GM18505 (cell line): ENCODE measurements around the gene SPRR1B.
"Not testable (repeated sequence)": the region's sequence is repeated elsewhere in the genome, so short reads cannot be mapped to it uniquely, and the experiment has no call there.

ENCODE experiments used
- ATAC-seq: cut with Tn5 transposase; IDR thresholded peaks from one replicate; pipeline ENCODE4 v1.9.1; 2021; ENCODE audit not compliant: unreplicated experiment
- POLR2A ChIP-seq: IDR thresholded peaks from 4 replicates; pipeline ENCODE4 v1.6.1; 2011; ENCODE audit warnings: borderline replicate concordance; ENCODE audit not compliant: insufficient read depth, insufficient read length; ENCODE audit errors: extremely low read depth

The SPRR1B gene

DNA sequence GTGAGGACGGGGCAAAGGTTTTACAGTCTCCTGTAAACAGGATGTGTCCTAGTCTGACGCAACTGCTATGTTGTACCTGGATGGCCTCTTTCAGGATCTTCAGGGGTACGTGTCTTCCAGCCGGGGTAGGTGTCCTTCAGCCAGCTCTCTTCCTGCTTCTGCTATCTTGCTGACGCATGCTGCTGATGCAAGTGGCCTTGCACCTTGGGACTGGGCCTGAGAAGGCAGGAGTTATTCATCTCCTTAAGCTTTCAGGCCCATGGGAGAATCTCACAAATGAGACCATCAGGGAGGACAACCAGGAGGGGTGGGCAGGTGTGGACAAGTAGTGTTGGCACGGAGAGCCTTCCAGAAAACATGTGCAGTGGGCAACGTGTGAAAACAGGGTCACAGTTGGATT is 7.9 kb upstream of the SPRR1B start:
- TF ChIP-seq POLR2A = no peak
- ATAC-seq = no peak

DNA sequence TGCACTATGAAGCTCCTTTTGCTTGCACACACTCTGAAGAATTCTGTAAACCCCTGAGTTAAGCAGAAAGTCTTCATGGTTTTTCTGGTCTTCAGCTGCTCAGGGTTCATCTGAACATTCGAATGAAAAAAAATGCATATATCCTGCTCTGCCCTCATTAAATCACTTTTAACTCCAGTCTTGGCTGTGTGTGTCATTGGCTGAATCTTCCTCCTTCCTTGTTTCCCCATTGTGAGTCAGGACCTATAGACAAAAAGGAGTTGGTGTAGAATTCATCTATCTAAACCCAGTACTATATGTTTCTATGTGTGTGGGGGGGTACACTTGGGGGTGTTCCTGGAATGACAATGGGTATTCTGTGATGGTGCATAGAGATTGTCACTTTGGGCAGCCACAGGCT is 6.6 kb upstream of the SPRR1B start:
- ATAC-seq = no peak
- TF ChIP-seq POLR2A = no peak

DNA sequence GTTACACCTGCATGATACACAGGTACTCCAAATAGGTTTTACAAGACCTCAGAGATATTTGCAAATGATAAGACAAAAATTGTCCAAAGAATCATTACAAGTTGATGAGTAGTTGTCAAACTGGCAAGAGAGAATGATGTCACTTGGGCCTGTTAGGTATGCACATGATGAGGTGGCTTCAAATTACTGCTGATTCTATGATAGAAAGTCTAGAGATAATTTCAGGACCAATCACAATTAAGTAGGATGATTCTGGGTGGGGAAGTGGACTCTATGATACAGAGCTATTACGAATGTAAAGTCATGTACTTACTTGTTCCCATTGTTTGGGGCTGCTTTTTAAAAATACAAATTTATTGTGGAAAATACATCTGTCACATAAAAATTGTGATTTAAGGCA is 5.2 kb upstream of the SPRR1B start:
- ATAC-seq = no peak
- TF ChIP-seq POLR2A = no peak

DNA sequence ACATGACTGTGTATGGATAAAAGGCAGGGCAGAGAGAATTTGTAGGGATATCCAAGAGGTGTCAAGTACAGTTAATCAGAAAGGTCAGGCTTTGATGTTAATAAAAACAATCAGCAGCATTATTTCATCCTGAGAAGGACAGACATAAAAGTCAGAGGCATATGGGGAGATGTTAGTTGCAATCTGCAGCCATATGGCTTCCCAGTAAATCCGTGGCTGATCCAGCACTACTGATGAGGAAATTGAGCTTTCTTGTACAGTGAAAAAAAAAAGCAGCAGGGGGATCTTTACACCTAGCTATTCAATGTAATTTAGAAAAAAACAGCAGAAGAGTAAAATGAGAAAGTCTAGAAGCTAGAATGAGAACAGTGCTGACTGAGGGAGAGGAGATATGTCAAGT is 2.2 kb upstream of the SPRR1B start:
- TF ChIP-seq POLR2A = no peak
- no peak for ATAC-seq

DNA sequence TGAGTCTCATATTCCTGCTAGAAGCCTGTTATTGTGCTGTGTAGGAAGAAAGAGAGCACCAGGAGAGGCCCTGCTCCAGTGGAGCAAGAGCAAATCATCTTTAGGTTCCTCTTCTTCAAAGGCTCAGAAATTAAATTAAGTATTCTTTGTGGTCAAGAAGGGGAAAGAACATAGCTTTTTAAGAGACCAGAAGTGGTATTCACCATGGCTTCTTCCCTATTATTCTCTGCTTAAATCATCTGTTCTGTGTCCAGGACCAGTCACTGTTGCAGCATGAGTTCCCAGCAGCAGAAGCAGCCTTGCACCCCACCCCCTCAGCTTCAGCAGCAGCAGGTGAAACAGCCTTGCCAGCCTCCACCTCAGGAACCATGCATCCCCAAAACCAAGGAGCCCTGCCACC is 1.1 kb downstream of the SPRR1B start:
- ATAC-seq = no peak
- TF ChIP-seq POLR2A = no peak

DNA sequence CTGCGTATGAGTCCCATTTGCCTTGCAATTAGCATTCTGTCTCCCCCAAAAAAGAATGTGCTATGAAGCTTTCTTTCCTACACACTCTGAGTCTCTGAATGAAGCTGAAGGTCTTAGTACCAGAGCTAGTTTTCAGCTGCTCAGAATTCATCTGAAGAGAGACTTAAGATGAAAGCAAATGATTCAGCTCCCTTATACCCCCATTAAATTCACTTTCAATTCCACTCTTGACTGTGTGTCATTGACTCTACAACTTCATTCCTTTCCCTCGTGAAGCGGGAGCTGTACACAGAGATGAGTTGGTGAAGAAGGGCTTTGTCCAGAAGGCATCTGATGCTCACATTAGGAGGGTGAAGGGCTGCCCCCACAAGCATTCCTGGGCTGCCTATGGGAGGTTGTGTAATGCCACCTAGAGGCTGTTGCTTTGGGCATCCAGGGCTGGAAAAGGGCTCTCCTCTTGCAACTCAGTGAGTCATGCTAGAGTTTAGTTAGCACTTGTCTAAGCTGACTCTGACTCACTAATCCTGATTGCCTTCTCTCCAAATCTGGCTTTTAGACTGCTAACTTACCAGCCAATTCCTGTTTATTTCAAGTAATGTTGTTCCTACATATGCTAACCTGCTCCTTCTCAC is 1.8 kb downstream of the SPRR1B start:
- no peak for TF ChIP-seq POLR2A
- no peak for ATAC-seq

DNA sequence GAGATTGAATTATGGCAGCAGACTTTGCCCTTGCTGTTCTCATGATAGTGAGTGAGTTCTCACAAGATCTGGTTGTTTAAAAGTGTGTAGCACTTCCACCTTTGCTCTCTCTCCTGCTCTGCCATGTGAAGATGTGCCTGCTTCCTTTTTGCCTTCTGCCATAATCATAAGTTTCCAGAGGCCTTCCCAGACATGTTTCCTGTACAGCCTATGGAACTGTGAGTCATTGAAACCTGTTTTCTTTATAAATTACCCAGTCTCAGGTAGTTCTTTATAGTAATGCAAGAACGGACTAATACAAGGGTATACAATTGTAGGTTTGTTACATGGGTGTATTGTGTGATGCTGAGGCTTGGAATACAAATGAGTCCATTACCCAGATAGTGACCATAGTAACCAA is 4.2 kb downstream of the SPRR1B start:
- ATAC-seq = no peak
- TF ChIP-seq POLR2A = no peak

DNA sequence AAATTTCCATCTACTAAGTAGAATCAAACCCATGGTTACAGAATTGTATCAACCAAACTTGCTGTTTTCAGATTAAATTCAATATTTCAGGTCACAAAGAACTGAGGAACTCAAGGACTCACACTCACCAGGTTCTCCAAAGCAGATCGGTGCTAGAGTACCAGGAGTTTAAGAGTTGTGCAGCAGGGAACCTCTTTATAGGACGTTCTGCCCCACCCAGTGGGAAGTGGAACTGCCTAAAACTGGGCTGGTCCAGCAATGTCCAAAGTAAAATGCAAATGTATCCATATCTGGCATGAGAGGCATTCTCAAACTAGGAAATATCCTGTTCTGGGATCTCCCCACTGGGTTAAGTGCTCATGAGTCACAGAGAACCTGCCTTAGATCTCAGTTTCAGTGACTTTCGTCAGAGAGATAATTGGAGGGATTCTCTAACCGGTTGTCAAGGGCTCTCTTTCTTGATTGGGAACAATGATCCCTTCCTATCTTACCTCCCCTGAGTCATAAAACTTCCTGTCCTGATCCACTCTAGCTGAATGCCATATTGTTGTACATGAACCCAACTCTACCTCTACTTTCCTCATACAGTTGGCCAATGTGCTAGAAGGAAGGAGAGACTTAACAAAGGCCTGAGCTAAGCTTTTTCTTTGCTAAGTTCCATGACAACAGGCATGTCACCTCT is 10.1 kb downstream of the SPRR1B start, which contains the start of gene SPRR2D:
SPRR2D (minus strand) TSS at position 171 of the 682 bp plus-strand sequence. CDS start 774 bp downstream, outside the sequence.
- ATAC-seq = no peak
- no peak for TF ChIP-seq POLR2A

DNA sequence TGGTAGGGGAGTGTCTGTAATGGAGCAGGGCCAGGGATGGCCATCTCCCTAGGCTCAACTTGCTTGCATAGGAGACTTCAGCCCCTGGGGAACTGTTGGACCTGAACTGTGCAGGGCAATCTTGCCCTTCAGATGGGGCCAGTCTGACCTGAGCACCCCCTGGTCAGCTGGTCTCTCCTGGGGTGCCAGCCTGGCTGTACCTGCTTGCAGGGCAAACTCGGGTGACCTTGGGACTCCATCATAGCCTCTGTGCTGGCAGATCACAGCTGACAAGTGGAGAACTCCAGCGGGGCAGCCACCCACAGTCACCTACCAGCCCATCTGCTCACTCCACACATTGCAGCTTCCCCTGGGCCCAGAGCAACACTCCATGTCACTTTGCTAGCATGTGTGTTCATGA is 18.2 kb downstream of the SPRR1B start:
- TF ChIP-seq POLR2A = no peak

DNA sequence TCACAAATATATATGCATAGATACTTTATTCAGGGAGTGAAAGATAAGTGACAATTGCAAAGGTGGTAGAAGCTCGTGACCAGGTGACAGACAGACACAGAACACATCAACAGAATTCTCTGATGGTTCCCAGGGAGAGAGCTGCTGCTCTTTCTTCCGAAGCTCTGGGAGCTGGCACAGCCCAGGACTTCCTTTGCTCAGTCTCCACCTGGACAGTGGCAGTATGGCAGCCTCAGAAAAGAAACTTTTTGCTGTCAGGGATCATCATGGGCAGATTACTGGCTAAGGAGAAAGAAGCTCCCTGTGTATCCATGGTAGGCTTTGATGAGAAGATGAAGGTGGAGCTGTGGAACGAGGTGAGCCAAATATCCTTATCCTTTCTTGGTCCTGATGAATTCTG is 25.1 kb downstream of the SPRR1B start:
- ATAC-seq = not testable (repeated sequence)

More for the DNA sequence above, 18.2 kb downstream of the SPRR1B start:
- no peak for ATAC-seq

DNA sequence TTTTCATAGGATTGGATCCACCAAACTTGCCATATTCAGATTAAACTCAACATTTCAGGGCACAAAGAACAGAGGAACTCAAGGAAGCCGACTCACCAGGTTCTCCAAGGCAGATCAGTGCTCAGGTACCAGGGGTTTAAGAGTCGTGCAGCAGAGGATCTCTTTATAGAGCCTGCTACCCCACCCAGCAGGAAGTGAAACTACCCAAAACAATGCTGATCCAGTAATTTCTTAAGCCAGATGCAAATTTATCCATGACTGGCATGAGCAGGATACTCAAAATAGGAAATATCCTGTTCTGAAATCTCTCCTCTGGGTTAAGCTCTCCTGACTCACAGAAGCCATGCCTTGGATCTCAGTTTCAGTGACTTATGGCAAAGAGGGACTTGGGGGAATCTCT is 26.4 kb downstream of the SPRR1B start, which contains the start of gene SPRR2A:
SPRR2A (minus strand) TSS at position 138 of the 400 bp plus-strand sequence. CDS start 777 bp downstream, outside the sequence.
- TF ChIP-seq POLR2A = no peak
- ATAC-seq = no peak

DNA sequence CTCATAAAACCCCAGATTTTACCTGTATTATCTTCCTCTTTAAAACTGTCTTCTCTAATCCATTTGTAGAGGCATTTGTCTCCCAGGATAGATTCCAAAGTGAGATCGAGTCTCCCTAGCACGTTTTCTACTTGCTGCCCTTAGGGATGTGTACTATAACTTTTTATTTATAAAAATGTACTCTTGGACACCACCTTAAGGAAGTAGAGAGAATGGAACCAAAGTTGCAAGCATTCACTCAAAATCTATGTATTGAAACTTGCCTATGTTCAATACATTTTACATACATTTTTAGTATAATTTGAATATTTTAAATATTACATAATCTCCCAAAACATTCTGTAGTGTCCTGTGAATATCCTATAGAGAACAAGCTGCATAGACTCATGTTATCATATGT is 27.2 kb downstream of the SPRR1B start:
- ATAC-seq = no peak

DNA sequence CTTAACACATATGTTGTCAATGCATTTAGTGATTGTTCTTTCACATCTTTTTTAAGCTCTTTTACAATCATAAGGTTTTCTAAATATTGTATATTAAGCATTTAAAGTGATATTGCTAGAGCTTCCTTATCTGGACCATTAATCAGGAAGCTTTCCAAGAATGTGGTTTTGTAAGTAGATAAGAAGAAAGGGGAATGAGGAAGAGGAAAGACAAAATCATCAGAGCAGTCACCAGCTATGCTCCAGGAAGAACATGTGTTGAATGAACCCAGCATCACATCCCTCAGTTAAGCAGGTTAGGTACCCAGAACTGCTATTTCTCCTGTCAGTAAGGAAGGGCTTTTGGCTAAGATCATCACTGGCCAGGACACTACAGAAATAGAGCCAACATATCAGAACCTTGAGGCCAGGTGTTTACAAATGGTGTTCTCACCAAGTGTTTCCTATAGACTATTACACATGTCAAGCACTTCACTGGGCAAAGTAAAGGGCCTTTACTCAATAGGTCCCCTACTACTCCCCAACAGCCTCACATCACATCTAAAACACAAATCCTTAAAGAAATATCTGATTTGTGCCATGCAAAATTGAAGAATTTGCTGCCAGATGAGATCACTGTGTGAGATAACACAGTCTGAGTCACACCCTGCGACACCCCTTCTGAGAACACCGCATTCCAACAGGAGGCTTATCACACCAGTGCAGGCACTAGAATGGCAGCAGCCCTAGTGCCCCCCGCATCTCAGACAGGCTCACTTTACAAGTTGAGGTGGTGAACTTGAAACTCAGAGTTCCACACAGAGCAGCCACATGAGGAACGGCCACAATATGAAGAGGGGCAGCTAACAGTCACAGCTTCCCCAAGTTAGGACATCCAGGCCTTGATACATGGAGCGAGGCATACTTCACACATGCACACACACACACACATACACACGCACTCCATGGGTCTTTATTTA is 28.1 kb downstream of the SPRR1B start:
- no peak for TF ChIP-seq POLR2A
- ATAC-seq = no peak

More for the DNA sequence above, 27.2 kb downstream of the SPRR1B start:
- no peak for TF ChIP-seq POLR2A
